GM18505 (cell line): ENCODE measurements around the gene COX19.

Experiments used
- ATAC-seq: cut with Tn5 transposase; IDR thresholded peaks from one replicate; pipeline ENCODE4 v1.9.1; 2021; ENCODE audit not compliant: unreplicated experiment
- POLR2A ChIP-seq: IDR thresholded peaks from 4 replicates; pipeline ENCODE4 v1.6.1; 2011; ENCODE audit warnings: borderline replicate concordance; ENCODE audit not compliant: insufficient read depth, insufficient read length; ENCODE audit errors: extremely low read depth

COX19 gene

GRCh38 chr7:978416-979091 lies 3.2 kb upstream of the COX19 start:
- no peak for ATAC-seq
- no peak for TF ChIP-seq POLR2A

- no peak for ATAC-seq
- no peak for TF ChIP-seq POLR2A
Observed at GRCh38 chr7:978049-978346, 2.6 kb upstream of the COX19 start.

DNA sequence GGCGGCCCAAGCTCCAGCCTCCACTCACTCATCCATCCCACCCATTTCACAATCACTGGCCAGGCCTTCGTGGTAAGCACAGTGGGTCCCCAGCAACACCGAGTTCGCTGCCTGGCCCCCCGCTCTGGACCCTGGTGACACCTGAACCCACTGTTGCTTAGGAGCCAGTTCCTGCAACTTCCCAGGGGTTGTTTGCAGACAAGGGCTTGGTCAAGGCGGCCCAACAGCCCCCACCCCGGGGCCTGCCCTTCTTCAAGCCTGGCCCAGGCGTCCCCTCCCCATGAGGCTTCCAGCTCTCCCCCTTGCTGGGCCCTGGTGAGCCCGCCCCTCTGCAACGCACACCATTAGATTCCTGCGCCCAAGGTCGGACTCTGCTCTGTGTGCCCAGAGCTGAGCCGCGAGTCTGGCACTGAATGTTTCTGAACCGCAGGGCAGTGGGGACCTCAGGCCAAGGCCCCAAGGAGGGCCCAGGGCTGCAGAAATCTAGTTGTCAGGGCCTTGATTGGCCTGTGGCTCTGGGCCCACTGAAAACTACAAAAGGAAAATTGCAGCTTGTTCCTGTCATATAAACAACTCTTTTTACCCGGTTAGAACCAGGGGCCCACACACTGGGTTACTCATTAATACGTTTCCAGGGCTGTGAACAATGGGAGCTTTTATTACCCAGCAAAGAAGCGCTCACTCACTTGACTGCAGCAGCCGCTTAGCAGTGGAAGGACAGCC lies 2.1 kb upstream of the COX19 start:
- ATAC-seq = no peak
- TF ChIP-seq POLR2A = no peak

GRCh38 chr7:976901-977325 lies 1.6 kb upstream of the COX19 start:
- no peak for ATAC-seq
- no peak for TF ChIP-seq POLR2A

DNA sequence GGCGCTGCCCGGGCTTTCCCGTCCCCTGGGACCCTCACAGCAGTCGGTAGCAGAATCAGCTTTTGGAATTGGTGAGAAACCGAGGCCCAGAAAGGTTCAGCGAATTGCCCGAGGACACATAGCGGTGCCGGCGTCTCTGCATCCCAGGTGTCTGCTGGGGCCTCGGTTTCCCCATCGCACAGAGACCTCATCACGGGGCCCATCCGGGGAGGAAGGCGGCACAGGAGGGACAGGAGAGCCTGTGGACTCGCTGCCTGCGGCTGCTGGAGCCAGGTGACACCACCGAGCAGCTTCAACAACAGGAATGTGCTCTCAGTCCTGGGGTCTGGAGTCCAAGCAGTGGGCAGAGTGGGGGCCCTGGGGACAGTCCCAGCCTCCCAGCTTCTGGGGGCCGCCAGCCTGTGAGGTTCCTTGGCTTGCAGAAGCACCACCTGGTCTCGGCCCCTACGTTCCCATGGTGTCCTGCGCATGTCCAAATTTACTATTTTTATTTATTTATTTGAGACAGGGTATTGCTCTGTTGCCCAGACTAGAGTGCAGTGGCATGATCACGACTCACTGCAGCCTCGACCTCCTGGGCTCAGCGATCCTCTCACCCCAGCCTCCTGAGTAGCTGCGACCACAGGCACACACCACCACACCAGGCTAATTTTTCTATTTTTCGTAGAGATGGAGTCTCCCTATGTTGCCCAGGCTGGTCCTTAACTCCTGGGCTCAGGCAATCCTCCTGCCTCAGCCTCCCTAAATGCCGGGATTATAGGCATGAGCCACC lies 539 bp upstream of the COX19 start:
- no peak for ATAC-seq
- TF ChIP-seq POLR2A = no peak

GRCh38 chr7:974172-974571 lies 1.2 kb downstream of the COX19 start:
- TF ChIP-seq POLR2A = no peak
- no peak for ATAC-seq

DNA sequence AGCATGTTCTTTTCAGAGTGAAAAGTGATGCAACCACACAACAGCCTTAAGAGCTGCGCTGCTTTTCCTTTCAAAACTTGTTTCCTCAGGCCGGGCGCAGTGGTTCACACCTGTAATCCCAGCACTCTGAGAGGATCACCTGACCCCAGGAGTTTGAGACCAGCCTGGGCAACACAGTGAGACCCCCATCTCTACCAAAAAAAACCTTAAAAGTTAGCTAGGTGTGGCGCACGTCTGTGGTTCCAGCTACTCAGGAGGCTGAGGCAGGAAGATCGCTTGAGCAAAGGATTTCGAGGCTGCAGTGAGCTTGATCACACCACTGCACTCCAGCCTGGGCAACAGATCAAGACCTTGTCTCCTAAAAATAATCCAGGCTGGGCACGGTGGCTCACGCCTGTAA lies 2.0 kb downstream of the COX19 start:
- no peak for ATAC-seq
- no peak for TF ChIP-seq POLR2A

DNA sequence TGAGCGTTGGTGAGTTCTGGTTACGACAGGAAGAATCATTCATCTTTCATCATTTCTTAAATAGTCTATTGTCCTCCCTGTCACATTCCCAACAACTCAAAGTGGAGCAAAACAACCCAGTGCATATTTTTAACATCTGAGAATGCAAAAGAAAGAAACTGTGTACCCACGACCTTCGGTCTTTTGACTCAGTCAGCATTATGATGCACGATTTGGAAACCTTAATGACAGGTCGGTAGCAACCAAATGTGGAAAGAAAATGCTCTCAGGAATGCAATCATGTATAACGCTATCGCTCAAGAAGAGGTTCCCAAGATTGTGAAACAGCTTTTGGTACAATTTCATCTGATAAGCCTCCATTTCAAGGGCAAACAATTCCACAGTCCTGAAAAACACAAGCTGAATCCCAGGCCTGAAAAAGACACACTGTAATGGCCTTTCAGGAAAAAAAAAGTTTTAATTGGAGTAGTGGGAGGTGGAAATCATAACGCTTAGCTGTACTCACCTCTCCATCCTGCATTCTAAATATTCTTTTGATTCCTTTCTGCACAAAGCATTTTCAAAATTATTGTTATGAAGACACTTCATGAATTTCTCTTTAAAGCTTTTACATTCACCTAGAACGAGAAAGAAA lies 2.6 kb downstream of the COX19 start:
- no peak for TF ChIP-seq POLR2A
- no peak for ATAC-seq

- no peak for ATAC-seq
- no peak for TF ChIP-seq POLR2A
Observed at GRCh38 chr7:972110-972509, 3.2 kb downstream of the COX19 start.

GRCh38 chr7:970744-971143 lies 4.6 kb downstream of the COX19 start:
- ATAC-seq = no peak

GRCh38 chr7:969403-969802 lies 5.9 kb downstream of the COX19 start:
- TF ChIP-seq POLR2A = no peak
- ATAC-seq = no peak

More at GRCh38 chr7:970744-971143, 4.6 kb downstream of the COX19 start:
- no peak for TF ChIP-seq POLR2A

DNA sequence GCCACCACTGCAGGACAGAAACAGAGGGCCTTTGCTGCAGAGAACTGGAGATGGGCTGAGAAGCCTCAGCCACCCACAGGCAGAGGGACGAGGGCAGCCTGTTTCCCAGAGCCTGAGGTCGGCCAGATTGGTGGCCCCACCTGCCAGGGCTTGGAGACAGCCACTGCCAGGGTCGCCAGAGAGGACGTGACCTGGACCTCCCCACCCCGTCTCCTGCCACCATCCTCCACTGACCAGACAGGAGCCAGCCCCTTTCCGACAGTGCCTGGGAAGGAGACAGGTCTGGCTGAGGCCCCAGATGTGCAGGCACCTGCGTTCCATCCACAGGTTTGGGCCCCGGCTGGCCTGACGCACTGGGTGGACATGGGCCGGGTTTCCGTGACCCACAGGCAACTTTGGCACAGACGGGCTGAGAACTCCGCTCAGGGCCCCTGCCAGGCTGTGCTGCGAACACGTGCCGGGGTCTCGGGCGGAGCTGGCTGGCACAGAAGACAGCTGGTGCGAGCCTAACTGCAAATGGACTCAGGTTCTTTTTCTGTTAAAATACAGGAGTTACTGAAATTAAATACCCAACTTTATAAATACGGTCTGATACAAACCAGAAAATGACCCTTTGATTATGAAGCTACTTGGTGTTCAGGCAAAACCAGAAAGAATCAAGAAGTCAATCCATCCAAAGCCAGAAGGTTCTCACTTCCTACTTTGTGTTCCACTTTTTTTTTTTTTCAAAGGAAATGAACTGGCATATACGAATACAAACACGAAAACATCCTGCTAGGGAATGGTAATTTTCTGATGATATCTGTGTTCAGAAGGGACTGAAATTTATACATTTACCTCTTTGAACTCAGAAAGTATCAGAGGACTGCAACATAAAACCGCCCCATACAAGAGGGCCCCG lies 6.9 kb downstream of the COX19 start:
- no peak for TF ChIP-seq POLR2A
- ATAC-seq = no peak
